Left renal pelvis (tissue), 4 donors: Measurements from ENCODE around the gene MTR. TPM values are rescaled to one million over a fixed set of nuclear protein-coding genes. Genes with fewer than 3 reads are reported as not detected.
"Not testable (repeated sequence)": the region's sequence is repeated elsewhere in the genome, so short reads cannot be mapped to it uniquely, and the experiment has no call there.

Source experiments
- DNase-seq, 4 donors: peaks; one replicate each; pipeline ENCODE4 v3.0.0-alpha.2; 2013; ENCODE audit warnings: low read depth in 4 of 4, low spot score in 3 of 4
- polyA plus RNA-seq, 4 donors: library from polyadenylated mRNA; unstranded; fragments of 120-200 nt; gene quantifications; one replicate each; pipeline ENCODE4 v1.2.1, GENCODE V29; 2013; ENCODE audit not compliant: insufficient read length in 4 of 4

MTR gene
- polyA plus RNA-seq, 4 donors = 18.3 to 39.9 (median 36.7) TPM

DNA sequence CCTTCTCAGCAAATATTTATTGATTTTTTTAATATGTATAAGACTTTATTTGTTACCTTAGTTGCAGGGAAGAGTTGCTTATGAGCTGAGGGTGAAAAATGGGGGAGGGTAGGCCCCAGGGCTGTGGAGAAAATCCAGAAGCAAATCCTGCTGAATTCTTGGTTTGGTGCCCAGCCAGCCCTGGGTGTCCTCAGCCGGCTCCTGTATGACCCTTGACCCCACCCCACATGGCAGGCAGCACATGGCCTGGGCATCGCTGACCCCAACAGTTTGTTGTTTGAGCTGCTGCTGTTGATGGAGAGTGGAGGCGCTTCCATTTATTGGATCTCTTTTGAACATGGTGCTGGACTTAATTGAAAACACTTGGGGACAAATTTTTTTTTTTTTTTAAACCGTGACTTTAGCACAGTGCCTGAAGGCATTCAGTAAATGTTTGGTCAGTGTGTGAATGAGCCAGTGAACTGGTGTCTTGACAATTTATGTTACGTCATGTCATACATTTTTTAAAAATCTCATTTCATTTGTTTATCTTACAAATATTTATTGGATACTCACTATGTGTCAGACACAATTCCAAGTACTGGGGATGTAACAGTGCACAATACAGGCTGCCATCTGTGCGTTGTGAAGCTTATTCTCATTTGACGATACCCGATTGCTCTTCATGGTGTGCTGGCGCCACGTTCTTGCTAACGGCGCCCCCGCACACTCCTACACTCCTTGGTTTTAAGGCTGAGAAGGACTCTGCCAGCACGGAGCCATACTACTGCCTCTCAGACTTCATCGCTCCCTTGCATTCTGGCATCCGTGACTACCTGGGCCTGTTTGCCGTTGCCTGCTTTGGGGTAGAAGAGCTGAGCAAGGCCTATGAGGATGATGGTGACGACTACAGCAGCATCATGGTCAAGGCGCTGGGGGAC lies 98.8 kb downstream of the MTR start:
- DNase-seq = no peak

GRCh38 chr1:236895665-236896387 lies 100.7 kb downstream of the MTR start:
- DNase-seq = no peak

- no peak for DNase-seq
These were observed 101.6 kb downstream of the MTR start for GRCh38 chr1:236896716-236897115.

GRCh38 chr1:236904892-236905741 lies 110.0 kb downstream of the MTR start:
- no peak for DNase-seq

DNA sequence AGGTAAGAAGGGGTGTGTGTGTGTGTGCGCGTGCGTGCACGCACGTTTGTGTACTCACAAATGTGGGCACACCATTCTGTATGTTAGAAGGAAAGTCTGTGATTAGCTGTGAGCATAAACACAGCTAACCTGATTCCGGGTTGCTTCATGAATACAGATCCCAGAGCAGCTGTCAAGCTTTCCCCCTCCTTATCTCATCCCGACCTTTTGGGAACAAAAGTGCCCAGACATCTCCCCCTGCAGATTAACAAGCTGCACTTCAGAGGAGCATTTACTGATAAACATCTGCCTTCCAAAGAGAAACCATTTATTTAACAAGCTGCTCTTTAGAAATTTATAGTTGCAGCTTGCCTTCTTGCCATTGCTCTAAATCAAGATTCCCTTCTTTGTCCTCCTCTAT lies 112.1 kb downstream of the MTR start:
- no peak for DNase-seq

DNA sequence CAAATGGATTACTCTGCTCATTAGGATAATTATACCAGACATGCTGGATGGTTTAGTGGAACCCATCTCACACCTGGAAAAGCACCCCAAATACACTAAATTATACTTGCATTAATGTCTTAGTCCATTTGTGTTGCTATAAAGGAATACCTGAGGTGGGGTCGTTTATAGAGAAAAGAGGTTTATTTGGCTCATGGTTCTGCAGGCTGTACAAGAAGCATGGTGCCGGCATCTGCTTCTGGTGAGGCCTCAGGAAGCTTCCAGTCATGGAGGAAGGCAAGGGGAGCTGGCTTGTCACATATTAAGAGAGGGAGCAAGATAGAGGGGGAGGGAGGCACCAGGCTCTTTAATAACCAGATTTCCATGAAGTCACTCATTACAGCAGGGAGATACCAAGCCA lies 113.6 kb downstream of the MTR start:
- DNase-seq = no peak

DNA sequence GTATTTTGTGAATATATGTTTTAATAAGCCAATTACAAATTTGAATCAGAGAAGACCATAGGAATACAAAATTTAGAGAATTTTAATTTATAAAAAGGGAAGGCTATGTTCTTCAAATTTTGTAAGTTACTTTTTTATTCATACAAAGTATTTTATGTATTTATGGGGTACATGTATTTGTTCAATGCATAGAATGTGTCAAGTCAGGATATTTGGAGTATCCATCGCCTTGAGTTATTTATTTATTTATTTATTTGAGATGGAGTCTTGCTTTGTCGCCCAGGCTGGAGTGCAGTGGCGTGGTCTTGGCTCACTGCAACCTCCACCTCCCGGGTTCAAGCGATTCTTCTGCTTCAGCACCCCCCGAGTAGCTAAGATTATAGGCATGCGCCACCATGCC lies 116.0 kb downstream of the MTR start:
- DNase-seq = not testable (repeated sequence)

DNA sequence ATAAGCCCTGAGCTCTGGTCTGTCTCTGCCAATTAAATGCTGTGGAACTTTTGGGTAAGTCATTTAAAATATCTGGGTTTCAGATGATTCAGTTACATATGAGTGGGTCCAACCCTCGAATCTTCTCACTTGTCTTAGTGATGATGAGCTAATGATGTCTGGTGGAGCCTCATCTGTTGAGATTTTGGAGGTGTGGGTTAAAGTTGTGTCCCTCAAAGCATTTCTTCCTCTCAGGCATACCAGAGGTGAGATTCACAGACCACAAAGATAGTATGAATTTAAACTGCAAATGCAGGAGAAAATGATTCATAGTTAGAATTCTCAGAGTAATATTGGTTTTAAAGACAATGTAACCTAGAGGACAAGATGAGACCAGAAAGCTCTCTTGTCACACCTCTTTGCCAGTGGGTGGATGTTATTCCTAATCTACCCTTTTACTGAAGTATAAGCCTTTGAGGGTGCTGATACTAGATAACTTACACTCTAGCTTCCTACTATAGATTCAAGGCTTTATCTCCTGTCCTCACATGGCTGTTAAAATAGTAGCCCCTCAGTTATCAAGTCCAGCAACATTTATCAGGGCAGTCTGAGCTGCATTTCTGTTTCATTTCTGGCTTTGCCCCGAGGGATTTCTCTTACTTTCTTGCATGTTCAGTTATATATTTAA lies 118.4 kb downstream of the MTR start:
- no peak for DNase-seq

- no peak for DNase-seq
These were observed 119.3 kb downstream of the MTR start for GRCh38 chr1:236914375-236914774.

- no peak for DNase-seq
These were observed 121.2 kb downstream of the MTR start for GRCh38 chr1:236916131-236916800.

GRCh38 chr1:236917448-236917847 lies 122.4 kb downstream of the MTR start:
- no peak for DNase-seq

GRCh38 chr1:236920286-236920894 lies 125.3 kb downstream of the MTR start:
- DNase-seq = no peak

DNA sequence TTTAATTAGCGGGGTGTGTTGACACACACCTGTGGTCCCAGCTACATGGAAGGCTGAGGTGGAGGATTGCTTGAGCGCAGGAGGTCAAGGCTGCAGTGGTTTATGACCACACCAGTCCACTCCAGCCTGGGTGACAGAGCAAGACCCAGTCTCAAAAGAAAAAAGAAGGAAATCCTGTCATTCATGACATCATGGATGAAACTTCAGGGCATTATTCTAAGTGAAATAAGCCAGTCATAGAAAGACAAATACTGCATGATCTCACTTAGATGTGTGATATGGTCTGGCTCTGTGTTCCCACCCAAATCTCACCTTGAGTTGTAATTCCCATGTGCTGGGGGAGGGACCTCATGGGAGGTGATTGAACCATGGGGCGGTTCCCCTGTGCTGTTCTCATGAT lies 126.5 kb downstream of the MTR start:
- no peak for DNase-seq

GRCh38 chr1:236922190-236922589 lies 127.1 kb downstream of the MTR start:
- no peak for DNase-seq

GRCh38 chr1:236925386-236925785 lies 130.3 kb downstream of the MTR start:
- no peak for DNase-seq

- no peak for DNase-seq
These were observed 135.4 kb downstream of the MTR start for GRCh38 chr1:236930503-236930902.

DNA sequence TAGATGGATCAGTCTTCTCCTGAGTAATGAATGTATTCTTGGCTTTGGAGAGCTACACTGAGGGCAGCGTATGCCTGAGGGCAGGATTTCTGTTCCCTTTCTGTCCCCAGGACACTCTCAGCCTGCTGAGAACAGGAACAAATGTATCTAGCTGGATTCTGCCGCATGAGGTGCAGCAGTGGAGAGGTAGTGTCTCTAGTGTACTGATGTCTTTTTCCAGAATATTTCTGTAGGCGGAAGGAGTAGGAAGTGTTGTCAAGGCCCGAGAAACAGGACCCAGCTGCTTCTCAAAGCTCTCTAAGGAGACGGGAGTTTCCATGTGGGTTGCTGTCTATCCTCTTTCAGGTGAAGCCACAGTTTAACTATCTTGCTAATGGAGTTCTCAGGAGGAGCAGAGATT lies 143.7 kb downstream of the MTR start:
- DNase-seq = no peak

GRCh38 chr1:236942431-236942830 lies 147.3 kb downstream of the MTR start:
- DNase-seq = no peak

DNA sequence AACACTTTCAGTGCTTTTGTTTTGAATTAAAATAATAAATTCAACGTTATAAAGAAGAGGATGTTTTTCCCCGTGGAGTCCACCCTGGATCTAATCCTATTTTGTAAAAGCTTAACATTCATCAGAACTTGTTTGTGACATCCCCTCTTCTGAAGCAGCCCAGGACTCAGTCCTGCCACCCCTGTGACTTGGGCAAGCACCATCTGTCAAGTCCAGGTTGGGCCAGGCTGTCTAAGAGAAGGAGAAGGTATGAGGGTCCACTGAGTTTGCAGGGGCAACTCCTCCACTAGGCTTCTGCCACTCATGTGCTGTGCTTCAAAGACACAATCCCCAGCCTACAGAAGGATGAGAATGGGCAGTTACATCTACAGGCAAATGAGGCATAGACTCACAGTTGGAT lies 149.5 kb downstream of the MTR start:
- DNase-seq = no peak

DNA sequence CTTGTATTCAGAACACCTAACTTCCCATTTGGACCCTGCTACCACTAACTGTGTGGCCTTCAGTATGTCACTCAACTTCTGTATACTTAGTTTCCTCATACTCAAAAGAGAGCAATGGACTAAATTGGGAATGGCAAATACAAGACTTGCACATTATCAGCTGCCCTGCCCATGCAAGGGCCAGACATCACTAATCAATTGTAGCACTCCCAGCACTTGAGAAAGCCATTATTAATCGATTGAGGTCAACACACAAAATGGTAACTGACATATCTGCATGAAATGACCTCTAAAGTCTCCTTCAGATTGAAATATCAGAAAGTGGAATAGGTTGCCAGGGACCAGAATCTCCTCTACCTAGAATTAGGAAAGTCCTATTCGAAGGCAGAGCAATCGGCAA lies 149.9 kb downstream of the MTR start:
- no peak for DNase-seq
